GM21723 (cell line): ENCODE results near the gene TEAD1.
A peak's percentile ranks its signal among the peaks of the same experiment; 100 is the strongest.

ENCODE experiments used
- ATAC-seq: cut with Tn5 transposase; IDR thresholded peaks from one replicate; pipeline ENCODE4 v1.9.1; 2021; ENCODE audit warnings: mild to moderate bottlenecking, moderate library complexity; ENCODE audit not compliant: unreplicated experiment

TEAD1 gene

GRCh38 chr11:12807621-12808020, 133.4 kb downstream of the TEAD1 start:
- no peak for ATAC-seq

GRCh38 chr11:12808519-12808918, 134.3 kb downstream of the TEAD1 start:
- no peak for ATAC-seq

GRCh38 chr11:12809364-12809763, 135.1 kb downstream of the TEAD1 start:
- ATAC-seq, result no peak

- ATAC-seq, result no peak
Observed at GRCh38 chr11:12809864-12810567, 135.8 kb downstream of the TEAD1 start.

GRCh38 chr11:12810568-12810894, 136.3 kb downstream of the TEAD1 start:
- ATAC-seq, result no peak

- no peak for ATAC-seq
Observed at GRCh38 chr11:12811861-12812260, 137.6 kb downstream of the TEAD1 start.

GRCh38 chr11:12812849-12813248, 138.6 kb downstream of the TEAD1 start:
- no peak for ATAC-seq

- ATAC-seq, result no peak
Observed at GRCh38 chr11:12813371-12814225, 139.4 kb downstream of the TEAD1 start.

- ATAC-seq, result no peak
Observed at GRCh38 chr11:12815129-12815480, 140.9 kb downstream of the TEAD1 start.

- no peak for ATAC-seq
Observed at GRCh38 chr11:12815931-12816494, 141.8 kb downstream of the TEAD1 start.

GRCh38 chr11:12817681-12818332, 143.6 kb downstream of the TEAD1 start:
- ATAC-seq, result no peak

GRCh38 chr11:12818333-12819015, 144.3 kb downstream of the TEAD1 start:
- ATAC-seq, result no peak

GRCh38 chr11:12822392-12823022, 148.3 kb downstream of the TEAD1 start:
- ATAC-seq, result no peak

- ATAC-seq, result no peak
Observed at GRCh38 chr11:12824281-12825041, 150.2 kb downstream of the TEAD1 start.

GRCh38 chr11:12826441-12826840, 152.2 kb downstream of the TEAD1 start:
- ATAC-seq, result no peak

GRCh38 chr11:12827369-12827768, 153.1 kb downstream of the TEAD1 start:
- ATAC-seq, result no peak

GRCh38 chr11:12827929-12828812, 153.9 kb downstream of the TEAD1 start:
- ATAC-seq, result peak; percentile 57

- ATAC-seq, result no peak
Observed at GRCh38 chr11:12829131-12829530, 154.9 kb downstream of the TEAD1 start.
